GM10266 (cell line): ENCODE measurements around the gene DNAH1.

Source experiments
- DNase-seq: peaks from one replicate; pipeline ENCODE4 v3.0.0; 2012; ENCODE audit errors: extremely low spot score
- CTCF ChIP-seq: IDR thresholded peaks from 2 replicates; pipeline ENCODE4 v1.5.1; 2012; ENCODE audit warnings: mild to moderate bottlenecking, low read depth; ENCODE audit not compliant: control insufficient read depth, insufficient read depth; ENCODE audit errors: missing control alignments

DNAH1 gene

GRCh38 chr3:52347716-52348635 lies 31.9 kb downstream of the DNAH1 start:
- DNase-seq = no peak
- TF ChIP-seq CTCF = no peak

GRCh38 chr3:52349131-52349530 lies 33.0 kb downstream of the DNAH1 start:
- no peak for TF ChIP-seq CTCF
- no peak for DNase-seq

- TF ChIP-seq CTCF = no peak
- DNase-seq = no peak
Observed at GRCh38 chr3:52349611-52350395, 33.7 kb downstream of the DNAH1 start.

- TF ChIP-seq CTCF = no peak
- no peak for DNase-seq
Observed at GRCh38 chr3:52350416-52350815, 34.3 kb downstream of the DNAH1 start.

GRCh38 chr3:52350981-52351761 lies 35.1 kb downstream of the DNAH1 start:
- TF ChIP-seq CTCF = no peak

GRCh38 chr3:52351762-52352368 lies 35.7 kb downstream of the DNAH1 start:
- TF ChIP-seq CTCF = no peak
- no peak for DNase-seq

More at GRCh38 chr3:52350981-52351761, 35.1 kb downstream of the DNAH1 start:
- DNase-seq = no peak
